HEK293 (cell line): ENCODE results near the gene ATP6V1G1.

ENCODE experiments used
- GLI2 ChIP-seq: fragments of 450-650 bp; formaldehyde crosslinking; IDR thresholded peaks from 2 replicates; pipeline ENCODE4; 2017; ENCODE audit warnings: missing biosample characterization, missing genetic modification characterization, low read depth, borderline replicate concordance
- KLF8 ChIP-seq: fragments of 450-650 bp; formaldehyde crosslinking; IDR thresholded peaks from 2 replicates; pipeline ENCODE4 v1.5.1; 2016; ENCODE audit warnings: missing biosample characterization, missing genetic modification characterization
- MYNN ChIP-seq: fragments of 450-650 bp; formaldehyde crosslinking; IDR thresholded peaks from 2 replicates; pipeline ENCODE4 v1.5.1; 2016; ENCODE audit warnings: missing biosample characterization, missing genetic modification characterization, borderline replicate concordance
- YY1 ChIP-seq: fragments of 450-650 bp; formaldehyde crosslinking; IDR thresholded peaks from 2 replicates; pipeline ENCODE4 v1.5.1; 2018; ENCODE audit warnings: missing biosample characterization, missing genetic modification characterization
- ZBTB21 ChIP-seq: fragments of 450-650 bp; formaldehyde crosslinking; IDR thresholded peaks from 2 replicates; pipeline ENCODE4 v1.5.1; 2017; ENCODE audit warnings: missing biosample characterization, missing genetic modification characterization
- ZNF19 ChIP-seq: fragments of 450-650 bp; formaldehyde crosslinking; IDR thresholded peaks from 2 replicates; pipeline ENCODE4; 2016; ENCODE audit warnings: missing biosample characterization, missing genetic modification characterization, low read depth
- ZNF501 ChIP-seq: fragments of 450-650 bp; formaldehyde crosslinking; IDR thresholded peaks from 2 replicates; pipeline ENCODE4 v1.5.1; 2016; ENCODE audit warnings: missing biosample characterization, missing genetic modification characterization
- ZNF510 ChIP-seq: fragments of 450-650 bp; formaldehyde crosslinking; IDR thresholded peaks from 2 replicates; pipeline ENCODE4 v1.5.1; 2018; ENCODE audit warnings: mild to moderate bottlenecking, missing genetic modification characterization, missing biosample characterization; ENCODE audit not compliant: insufficient replicate concordance
- TF ChIP-seq, protein P1 (sequence below): fragments of 450-650 bp; formaldehyde crosslinking; IDR thresholded peaks from 2 replicates; pipeline ENCODE4 v1.5.1; 2016; ENCODE audit warnings: missing biosample characterization, missing genetic modification characterization
- TF ChIP-seq, protein P2 (sequence below): fragments of 450-650 bp; formaldehyde crosslinking; IDR thresholded peaks from 2 replicates; pipeline ENCODE4 v1.5.1; 2016; ENCODE audit warnings: missing biosample characterization, missing genetic modification characterization
- TF ChIP-seq, protein P3 (sequence below): fragments of 450-650 bp; formaldehyde crosslinking; IDR thresholded peaks from 2 replicates; pipeline ENCODE4 v1.5.1; 2016; ENCODE audit warnings: missing biosample characterization, missing genetic modification characterization
- TF ChIP-seq, protein P4 (sequence below): fragments of 450-650 bp; formaldehyde crosslinking; IDR thresholded peaks from 2 replicates; pipeline ENCODE4 v1.5.1; 2016; ENCODE audit warnings: missing biosample characterization, missing genetic modification characterization, low read depth
- TF ChIP-seq, protein P5 (sequence below): fragments of 450-650 bp; formaldehyde crosslinking; optimal IDR thresholded peaks from 2 replicates; pipeline ENCODE3; 2016; ENCODE audit warnings: missing biosample characterization, mild to moderate bottlenecking, missing genetic modification characterization

DNA sequence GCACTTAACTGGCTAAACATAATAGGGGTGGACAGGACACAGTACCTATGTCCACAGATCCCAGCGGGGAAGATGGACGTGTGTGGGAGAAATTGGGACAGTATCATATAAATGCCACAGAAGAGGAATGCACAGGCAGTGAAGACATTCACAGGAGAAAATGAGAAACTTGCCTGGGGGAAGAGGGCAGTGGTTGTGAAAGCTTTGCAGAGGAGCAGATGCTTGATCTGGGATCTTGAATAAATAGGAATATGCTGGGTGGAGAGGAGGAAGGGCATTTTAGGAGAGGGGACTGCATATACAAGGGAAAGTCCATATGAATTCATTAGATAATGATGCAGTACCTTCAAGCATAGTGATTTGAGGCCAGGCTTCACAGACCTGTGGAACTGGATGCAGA lies 37.1 kb downstream of the ATP6V1G1 start:
- TF ChIP-seq MYNN (no peak), ZNF501 (tag by site-specific recombination) (no peak), ZNF510 (tag by site-specific recombination) (no peak), YY1 (tag by site-specific recombination) (no peak), KLF8 (no peak), GLI2 (no peak), ZBTB21 (no peak), ZNF19 (no peak)
- TF ChIP-seq, protein P1, sequence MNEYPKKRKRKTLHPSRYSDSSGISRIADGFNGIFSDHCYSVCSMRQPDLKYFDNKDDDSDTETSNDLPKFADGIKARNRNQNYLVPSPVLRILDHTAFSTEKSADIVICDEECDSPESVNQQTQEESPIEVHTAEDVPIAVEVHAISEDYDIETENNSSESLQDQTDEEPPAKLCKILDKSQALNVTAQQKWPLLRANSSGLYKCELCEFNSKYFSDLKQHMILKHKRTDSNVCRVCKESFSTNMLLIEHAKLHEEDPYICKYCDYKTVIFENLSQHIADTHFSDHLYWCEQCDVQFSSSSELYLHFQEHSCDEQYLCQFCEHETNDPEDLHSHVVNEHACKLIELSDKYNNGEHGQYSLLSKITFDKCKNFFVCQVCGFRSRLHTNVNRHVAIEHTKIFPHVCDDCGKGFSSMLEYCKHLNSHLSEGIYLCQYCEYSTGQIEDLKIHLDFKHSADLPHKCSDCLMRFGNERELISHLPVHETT (tag by site-specific recombination) = no peak
- TF ChIP-seq, protein P2, sequence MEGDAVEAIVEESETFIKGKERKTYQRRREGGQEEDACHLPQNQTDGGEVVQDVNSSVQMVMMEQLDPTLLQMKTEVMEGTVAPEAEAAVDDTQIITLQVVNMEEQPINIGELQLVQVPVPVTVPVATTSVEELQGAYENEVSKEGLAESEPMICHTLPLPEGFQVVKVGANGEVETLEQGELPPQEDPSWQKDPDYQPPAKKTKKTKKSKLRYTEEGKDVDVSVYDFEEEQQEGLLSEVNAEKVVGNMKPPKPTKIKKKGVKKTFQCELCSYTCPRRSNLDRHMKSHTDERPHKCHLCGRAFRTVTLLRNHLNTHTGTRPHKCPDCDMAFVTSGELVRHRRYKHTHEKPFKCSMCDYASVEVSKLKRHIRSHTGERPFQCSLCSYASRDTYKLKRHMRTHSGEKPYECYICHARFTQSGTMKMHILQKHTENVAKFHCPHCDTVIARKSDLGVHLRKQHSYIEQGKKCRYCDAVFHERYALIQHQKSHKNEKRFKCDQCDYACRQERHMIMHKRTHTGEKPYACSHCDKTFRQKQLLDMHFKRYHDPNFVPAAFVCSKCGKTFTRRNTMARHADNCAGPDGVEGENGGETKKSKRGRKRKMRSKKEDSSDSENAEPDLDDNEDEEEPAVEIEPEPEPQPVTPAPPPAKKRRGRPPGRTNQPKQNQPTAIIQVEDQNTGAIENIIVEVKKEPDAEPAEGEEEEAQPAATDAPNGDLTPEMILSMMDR (tag by site-specific recombination) = no peak
- TF ChIP-seq, protein P3, sequence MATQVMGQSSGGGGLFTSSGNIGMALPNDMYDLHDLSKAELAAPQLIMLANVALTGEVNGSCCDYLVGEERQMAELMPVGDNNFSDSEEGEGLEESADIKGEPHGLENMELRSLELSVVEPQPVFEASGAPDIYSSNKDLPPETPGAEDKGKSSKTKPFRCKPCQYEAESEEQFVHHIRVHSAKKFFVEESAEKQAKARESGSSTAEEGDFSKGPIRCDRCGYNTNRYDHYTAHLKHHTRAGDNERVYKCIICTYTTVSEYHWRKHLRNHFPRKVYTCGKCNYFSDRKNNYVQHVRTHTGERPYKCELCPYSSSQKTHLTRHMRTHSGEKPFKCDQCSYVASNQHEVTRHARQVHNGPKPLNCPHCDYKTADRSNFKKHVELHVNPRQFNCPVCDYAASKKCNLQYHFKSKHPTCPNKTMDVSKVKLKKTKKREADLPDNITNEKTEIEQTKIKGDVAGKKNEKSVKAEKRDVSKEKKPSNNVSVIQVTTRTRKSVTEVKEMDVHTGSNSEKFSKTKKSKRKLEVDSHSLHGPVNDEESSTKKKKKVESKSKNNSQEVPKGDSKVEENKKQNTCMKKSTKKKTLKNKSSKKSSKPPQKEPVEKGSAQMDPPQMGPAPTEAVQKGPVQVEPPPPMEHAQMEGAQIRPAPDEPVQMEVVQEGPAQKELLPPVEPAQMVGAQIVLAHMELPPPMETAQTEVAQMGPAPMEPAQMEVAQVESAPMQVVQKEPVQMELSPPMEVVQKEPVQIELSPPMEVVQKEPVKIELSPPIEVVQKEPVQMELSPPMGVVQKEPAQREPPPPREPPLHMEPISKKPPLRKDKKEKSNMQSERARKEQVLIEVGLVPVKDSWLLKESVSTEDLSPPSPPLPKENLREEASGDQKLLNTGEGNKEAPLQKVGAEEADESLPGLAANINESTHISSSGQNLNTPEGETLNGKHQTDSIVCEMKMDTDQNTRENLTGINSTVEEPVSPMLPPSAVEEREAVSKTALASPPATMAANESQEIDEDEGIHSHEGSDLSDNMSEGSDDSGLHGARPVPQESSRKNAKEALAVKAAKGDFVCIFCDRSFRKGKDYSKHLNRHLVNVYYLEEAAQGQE = no peak
- TF ChIP-seq, protein P4, sequence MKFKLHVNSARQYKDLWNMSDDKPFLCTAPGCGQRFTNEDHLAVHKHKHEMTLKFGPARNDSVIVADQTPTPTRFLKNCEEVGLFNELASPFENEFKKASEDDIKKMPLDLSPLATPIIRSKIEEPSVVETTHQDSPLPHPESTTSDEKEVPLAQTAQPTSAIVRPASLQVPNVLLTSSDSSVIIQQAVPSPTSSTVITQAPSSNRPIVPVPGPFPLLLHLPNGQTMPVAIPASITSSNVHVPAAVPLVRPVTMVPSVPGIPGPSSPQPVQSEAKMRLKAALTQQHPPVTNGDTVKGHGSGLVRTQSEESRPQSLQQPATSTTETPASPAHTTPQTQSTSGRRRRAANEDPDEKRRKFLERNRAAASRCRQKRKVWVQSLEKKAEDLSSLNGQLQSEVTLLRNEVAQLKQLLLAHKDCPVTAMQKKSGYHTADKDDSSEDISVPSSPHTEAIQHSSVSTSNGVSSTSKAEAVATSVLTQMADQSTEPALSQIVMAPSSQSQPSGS (tag by site-specific recombination) = no peak
- TF ChIP-seq, protein P5, sequence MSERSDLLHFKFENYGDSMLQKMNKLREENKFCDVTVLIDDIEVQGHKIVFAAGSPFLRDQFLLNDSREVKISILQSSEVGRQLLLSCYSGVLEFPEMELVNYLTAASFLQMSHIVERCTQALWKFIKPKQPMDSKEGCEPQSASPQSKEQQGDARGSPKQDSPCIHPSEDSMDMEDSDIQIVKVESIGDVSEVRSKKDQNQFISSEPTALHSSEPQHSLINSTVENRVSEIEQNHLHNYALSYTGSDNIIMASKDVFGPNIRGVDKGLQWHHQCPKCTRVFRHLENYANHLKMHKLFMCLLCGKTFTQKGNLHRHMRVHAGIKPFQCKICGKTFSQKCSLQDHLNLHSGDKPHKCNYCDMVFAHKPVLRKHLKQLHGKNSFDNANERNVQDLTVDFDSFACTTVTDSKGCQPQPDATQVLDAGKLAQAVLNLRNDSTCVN = no peak
